Brain microvascular endothelial cell (primary cell): ENCODE measurements around the gene ACTBL2.
A peak's percentile ranks its signal among the peaks of the same experiment; 100 is the strongest.

Experiments used
- DNase-seq: peaks from one replicate; pipeline ENCODE4 v3.0.0-alpha.2; 2020
- H3K27ac ChIP-seq: fragments of 250-450 bp; sonication (Bioruptor Pico); 2 replicates; pipeline ENCODE4 v1.5.1; 2020; ENCODE audit warnings: mild to moderate bottlenecking, moderate library complexity
- H3K27me3 ChIP-seq: fragments of 250-450 bp; sonication (Bioruptor Pico); replicated peaks from 2 replicates; pipeline ENCODE4 v1.5.1; 2020; ENCODE audit warnings: mild to moderate bottlenecking
- H3K36me3 ChIP-seq: fragments of 250-450 bp; sonication (Bioruptor Pico); replicated peaks from 2 replicates; pipeline ENCODE4 v1.5.1; 2020; ENCODE audit warnings: mild to moderate bottlenecking
- H3K4me3 ChIP-seq: 2 replicates; pipeline ENCODE4 v1.5.1; 2011; ENCODE audit warnings: low read depth, mild to moderate bottlenecking, control low read depth, low read length, moderate library complexity
- CTCF ChIP-seq: IDR thresholded peaks from 2 replicates; pipeline ENCODE4 v1.5.1; 2011; ENCODE audit warnings: low read depth, mild to moderate bottlenecking, moderate library complexity, low read length, control low read depth, inconsistent platforms; ENCODE audit errors: missing control alignments
- in situ Hi-C: cut with HindIII; loops from 2 replicates; pipeline ENCODE4 v1.10.0; 2017; ENCODE audit warnings: low sequenced_read_pairs, low pct_ligation_motif_present

ACTBL2 gene

GRCh38 chr5:57448751-57449150 is 33.9 kb downstream of the ACTBL2 start:
- in situ Hi-C loops: no loop called here
- Histone ChIP-seq H3K36me3 (no peaks in the 10 kb centered on the region), H3K4me3 (no peak overlapping the region), H3K27me3 (no peaks in the 10 kb centered on the region), H3K27ac (no peak overlapping the region)
- no peak for DNase-seq
- no peak for TF ChIP-seq CTCF

GRCh38 chr5:57448287-57448686 is 34.3 kb downstream of the ACTBL2 start:
- DNase-seq: no peak
- Histone ChIP-seq H3K27me3 (no peaks in the 10 kb centered on the region), H3K36me3 (no peaks in the 10 kb centered on the region), H3K27ac (peak overlapping the region; percentile 52), H3K4me3 (no peak overlapping the region)
- in situ Hi-C loops: no loop called here
- no peak for TF ChIP-seq CTCF

- H3K27me3 ChIP-seq: no peaks in the 10 kb centered on the region
- TF ChIP-seq CTCF: no peak
- in situ Hi-C loops: no loop called here
- peak overlapping the region; percentile 52 for H3K27ac ChIP-seq
- DNase-seq: peak; percentile 28
- no peaks in the 10 kb centered on the region for H3K36me3 ChIP-seq
- no peak overlapping the region for H3K4me3 ChIP-seq
These were observed 35.0 kb downstream of the ACTBL2 start for GRCh38 chr5:57447658-57448057.

GRCh38 chr5:57446966-57447365 is 35.6 kb downstream of the ACTBL2 start:
- Histone ChIP-seq H3K27ac (no peak overlapping the region), H3K4me3 (no peak overlapping the region), H3K36me3 (no peaks in the 10 kb centered on the region), H3K27me3 (no peaks in the 10 kb centered on the region)
- no peak for DNase-seq
- no peak for TF ChIP-seq CTCF
- in situ Hi-C loops: no loop called here

GRCh38 chr5:57445705-57446037 is 36.9 kb downstream of the ACTBL2 start:
- TF ChIP-seq CTCF: no peak
- DNase-seq: no peak
- no peaks in the 10 kb centered on the region for H3K36me3 ChIP-seq

GRCh38 chr5:57445006-57445704 is 37.5 kb downstream of the ACTBL2 start:
- in situ Hi-C loops: no loop called here
- no peak overlapping the region for H3K4me3 ChIP-seq
- H3K36me3 ChIP-seq: no peaks in the 10 kb centered on the region
- H3K27me3 ChIP-seq: no peaks in the 10 kb centered on the region
- no peak overlapping the region for H3K27ac ChIP-seq
- no peak for DNase-seq
- TF ChIP-seq CTCF: no peak

More at GRCh38 chr5:57445705-57446037, 36.9 kb downstream of the ACTBL2 start:
- in situ Hi-C loops: no loop called here
- Histone ChIP-seq H3K27ac (no peak overlapping the region), H3K27me3 (no peaks in the 10 kb centered on the region), H3K4me3 (no peak overlapping the region)
